ENCODE results near the gene DOCK7. TPM values are rescaled to one million over a fixed set of nuclear protein-coding genes. Genes with fewer than 3 reads are reported as not detected.
"Not testable (repeated sequence)": the region's sequence is repeated elsewhere in the genome, so short reads cannot be mapped to it uniquely, and the experiment has no call there.

DOCK7 gene
- polyA plus RNA-seq, 5 donors = 35.7 to 51.7 (median 47.1) TPM

DNA sequence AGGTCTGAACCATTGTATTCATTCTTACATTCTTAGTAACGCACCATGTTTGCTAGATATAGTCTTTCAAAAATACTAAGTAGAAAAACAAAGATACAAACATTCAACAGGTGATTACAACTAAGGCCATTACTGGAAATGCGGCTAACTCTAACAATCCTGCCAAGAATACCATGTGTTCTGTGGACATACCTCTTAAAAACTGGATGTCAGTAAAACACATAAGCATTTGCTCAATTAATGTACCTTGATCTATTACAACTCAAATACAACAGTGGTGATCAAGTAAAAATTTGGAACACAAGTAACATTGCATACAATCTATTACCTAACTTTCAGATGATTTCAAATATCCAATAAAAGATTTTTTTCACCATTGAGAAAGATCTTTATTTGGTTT lies 75.4 kb downstream of the DOCK7 start:
- no peak for DNase-seq

DNA sequence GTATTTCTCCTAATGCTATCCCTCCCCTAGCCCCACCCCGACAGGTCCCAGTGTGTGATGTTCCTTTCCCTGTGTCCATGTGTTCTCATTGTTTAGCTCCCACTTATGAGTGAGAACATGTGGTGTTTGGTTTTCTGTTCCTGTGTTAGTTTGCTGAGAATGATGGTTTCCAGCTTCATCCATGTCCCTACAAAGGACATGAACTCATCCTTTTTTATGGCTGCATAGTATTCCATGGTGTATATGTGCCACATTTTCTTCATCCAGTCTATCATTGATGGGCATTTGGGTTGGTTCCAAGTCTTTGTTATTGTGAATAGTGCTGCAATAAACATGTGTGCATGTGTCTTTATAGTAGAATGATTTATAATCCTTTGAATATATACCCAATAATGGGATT lies 77.6 kb downstream of the DOCK7 start:
- not testable (repeated sequence) for DNase-seq

DNA sequence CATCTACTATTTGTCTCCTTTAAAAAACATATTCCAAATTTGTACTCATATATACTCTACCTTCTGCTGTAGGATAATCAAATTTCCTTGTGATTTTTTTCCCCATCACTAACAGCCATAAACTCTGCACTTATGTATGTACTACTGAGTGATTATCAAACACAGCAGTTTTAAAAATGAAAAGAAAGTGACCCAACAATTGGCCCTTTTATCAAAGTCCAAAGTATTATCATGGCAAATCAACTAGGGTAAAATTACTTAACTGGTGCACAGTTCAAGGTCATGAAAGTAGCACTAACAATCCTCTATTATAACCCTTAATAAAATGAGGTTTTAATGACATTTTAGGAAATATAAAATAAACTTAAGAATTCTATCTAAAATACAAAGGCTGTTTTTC lies 79.3 kb downstream of the DOCK7 start:
- DNase-seq = no peak

DNA sequence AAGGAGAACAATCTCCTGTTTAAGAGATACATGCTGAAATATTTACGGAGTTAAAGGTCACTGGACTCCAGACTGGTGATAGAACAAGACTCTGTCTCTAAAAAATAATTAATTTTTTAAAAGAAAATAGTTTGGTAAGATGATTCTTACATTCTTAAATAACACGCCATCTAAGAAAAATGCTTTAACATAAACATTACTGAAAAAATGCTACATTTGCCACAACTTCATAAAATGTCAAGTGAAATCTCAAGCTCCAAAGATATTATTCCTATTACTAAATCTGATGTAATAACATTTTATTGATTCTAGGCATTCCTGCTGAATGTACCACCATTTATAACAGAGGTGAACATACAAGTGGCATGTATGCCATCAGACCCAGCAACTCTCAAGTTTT lies 86.7 kb downstream of the DOCK7 start:
- DNase-seq = no peak

DNA sequence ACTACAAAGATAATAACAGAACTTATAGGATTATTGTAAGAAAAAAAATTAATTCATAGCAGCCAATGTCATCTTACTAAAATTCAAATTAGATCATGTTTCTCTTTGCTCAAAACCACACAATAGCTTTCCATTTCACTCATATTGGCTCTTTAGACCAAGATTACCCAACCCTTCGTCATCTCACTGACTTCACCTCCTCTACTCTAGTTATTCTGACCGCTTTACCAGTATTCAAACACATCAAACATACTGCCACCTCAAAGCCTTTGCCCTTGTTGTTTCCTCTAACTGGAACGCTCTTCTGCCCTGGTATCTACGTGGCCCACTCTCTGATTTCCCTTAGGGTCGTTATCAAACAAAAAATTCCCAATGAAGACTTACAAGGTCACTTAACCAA lies 89.1 kb downstream of the DOCK7 start:
- DNase-seq = no peak

DNA sequence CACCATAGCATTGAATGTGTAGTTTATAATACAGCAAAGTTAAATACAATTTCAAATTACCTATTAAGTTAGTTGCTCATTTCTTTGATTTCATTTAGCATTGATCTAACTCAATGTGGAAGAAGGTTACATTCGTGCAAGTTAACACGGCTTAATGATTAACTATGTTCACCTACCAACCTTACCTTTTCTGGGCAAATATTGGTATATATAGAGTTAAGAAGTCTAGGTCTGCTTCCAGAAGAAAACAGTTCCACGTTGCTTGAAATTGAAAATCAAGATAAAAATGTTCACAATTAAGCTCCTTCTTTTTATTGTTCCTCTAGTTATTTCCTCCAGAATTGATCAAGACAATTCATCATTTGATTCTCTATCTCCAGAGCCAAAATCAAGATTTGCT lies 90.9 kb downstream of the DOCK7 start, which contains the start of gene ANGPTL3:
ANGPTL3 (plus strand) TSS at position 240 of the 400 bp plus-strand sequence; CDS start at position 287, 47 bp downstream.
- no peak for DNase-seq

DNA sequence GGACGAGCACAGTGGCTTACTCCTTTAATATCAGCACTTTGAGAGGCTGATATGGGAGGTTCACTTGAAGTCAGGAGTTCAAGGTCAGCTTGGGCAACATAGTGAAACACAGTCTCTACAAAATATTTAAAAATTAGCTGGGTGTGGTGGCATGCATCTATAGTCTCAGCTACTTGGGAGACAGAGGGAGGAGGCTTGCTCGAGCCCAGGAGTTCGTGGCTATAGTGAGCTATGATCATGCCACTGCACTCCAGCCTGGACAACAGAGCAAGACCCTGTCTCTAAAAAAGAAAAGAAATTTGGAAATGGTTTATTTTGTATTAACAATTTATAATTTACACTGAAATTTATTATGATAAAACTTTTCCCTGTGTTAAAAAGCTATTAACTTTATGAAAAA lies 92.5 kb downstream of the DOCK7 start:
- DNase-seq = no peak

DNA sequence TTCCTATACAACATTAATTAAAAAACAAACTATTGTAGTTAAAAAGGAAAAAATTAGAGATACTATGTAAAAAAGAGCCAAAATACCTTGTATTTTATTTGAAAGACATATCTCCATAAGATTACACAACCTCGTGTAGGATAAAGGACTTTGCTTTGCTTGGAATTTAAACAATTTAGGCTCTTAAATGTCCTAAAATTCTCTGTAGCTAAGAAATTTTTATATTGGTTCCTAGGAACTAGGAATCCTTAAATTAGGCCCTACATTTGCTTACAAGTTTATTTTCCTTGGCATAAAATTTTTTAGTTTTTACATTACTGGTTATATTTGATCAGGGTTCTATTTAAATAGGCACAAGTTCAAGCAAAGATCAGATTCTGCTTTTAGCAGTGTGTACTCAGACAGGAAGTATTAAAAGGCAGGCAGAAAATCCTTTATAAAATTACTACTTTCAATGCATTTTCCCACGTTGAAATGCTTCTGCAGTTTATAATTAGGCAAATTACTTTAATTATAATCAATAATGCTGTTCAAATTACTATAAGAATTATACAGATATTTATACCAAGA lies 94.3 kb downstream of the DOCK7 start:
- DNase-seq = no peak

DNA sequence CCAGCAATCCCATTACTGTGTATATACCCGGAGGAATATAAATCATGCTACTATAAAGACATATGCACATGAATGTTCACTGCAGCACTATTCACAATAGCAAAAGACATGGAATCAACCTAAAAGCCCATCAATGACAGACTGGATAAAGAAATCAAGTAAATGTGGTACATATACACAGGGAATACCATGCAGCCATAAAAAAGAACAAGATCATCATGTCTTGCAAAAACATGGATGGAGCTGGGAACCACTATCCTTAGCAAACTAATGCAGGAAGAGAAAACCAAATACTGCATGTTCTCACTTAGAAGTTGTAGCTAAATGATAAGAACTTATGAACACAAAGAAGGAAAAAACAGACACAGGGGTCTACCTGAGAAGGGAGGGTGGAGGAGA lies 97.2 kb downstream of the DOCK7 start:
- no peak for DNase-seq

DNA sequence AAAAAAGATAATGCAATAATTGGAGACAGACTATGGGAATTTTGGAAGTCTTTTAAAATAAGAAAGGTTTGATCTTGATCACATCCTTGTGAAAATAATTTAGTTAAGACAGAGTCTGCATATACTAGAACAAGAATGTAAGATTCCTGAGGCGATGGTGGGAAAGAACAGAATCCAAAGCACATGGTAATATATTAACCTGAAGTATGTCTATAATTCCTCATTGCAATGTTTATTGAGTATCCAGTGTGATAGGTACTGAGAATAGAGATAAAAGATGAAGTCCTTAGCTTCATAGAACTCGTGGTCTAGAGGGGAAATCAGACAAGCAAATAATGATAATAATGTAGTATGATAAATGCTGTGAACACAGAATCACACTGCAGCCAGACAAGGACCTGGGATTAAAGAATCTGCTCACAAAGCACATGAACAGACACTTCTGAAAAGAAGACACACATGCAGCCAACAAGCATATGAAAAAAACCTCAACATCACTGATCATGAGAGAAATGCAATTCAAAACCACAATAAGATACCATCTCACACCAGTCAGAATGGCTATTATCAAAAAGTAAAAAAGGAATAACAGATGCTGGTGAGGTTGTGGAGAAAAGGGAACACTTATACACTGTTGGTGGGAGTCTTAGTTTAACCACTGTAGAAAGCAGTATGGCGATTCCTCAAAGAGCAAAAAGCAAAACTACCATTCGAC lies 97.8 kb downstream of the DOCK7 start:
- no peak for DNase-seq

DNA sequence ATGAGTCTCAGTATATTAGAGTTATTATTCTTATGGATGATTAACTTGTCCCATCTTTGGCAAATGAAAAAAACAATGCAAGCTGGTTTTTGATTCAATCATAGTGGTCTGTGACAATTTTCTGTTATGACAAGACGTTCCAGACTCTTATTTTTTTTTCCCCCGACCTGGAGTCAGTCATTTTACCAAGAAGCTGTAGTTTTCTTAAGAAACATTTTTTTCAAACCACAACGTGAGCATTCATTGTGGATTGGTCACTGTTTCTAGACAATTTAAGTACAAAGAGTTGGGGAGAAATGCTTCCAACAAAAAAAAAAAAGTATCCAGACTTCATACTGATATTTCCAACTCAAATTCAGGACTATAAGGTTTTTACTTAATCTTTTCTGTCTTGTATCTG lies 98.9 kb downstream of the DOCK7 start:
- DNase-seq = no peak

DNA sequence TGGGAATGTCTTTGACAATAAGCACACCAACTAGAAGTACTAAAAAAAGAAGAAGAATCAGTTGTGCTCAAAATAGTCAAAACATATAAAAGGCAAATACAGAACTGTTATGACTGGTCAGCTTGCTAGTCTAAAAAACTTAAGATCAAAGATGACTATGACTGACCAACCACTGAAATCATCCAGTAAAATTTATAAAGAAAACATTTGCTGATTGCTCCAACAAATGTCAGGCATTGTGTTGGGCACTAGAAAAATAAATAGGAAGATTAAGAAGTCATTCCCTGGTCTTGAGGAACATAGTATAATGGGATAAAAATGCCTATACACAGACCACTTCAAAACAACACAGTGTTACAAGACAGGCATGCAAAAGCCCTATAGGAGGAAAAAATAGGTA lies 100.2 kb downstream of the DOCK7 start:
- DNase-seq = no peak

DNA sequence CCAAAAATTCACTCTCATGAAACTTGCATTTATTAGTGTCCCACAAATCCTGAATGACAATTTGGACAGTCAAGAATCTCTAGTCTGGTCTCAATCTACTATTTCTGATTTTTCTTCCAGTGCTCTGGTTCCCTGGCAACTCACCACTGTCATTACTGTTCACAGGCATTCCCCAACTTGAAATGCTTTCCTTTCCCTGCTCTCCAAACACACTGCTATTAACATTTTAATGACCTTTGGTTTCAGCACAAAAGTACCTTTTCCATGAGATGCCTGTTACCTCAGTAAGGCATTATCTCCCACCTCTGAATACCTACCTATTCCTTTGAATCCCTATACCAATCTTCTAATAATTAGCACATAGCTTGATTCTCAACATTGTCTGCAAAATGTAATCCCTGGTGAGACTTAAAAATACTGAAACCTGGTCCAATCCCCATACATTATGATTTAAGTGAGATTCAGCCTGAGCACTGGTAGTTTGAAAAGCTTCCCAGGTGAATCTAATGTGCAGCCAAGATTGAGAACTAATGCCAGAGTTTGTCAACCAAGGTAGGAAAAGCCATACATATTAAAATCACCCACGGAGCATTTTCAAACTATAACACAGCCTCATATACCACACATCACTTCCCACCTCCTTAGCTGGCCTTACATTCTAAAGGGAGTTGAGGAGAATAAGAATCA lies 102.6 kb downstream of the DOCK7 start:
- no peak for DNase-seq

DNA sequence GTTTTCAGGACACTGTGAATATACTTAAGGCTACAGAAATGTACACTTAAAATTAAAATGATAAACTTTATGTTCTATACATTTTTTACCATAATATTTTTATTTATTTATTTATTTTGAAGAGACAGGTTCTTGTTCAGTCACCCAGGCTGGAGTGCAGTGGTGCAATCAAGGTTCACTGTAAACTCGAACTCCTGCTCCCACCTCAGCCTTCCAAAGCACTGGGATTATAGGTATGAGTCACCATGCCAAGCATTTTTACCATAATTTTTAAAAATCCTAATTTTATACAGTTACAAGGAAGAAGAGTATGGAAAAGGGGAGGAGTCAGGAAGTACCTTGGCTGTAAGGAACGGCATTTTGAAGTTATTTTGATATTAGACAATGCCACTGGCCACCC lies 114.5 kb downstream of the DOCK7 start:
- DNase-seq = no peak

DNA sequence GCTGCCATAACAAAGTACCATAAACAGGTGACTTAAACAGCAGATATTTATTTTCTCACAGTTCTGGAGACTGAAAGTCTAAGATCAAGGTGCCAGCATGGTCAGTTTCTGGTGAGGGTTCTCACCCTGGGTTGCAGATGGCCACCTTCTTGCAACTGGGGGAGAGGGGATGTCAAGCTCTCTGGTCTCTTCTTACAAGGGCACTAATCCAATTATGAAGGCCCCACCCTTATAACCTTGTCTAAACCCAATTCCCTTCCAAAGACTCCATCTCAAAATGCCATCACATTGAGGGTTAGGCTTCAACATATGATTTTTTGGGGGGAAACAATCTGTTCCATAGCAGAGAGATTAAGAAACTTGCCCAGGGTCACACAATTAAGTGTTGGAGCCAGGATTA lies 115.7 kb downstream of the DOCK7 start:
- DNase-seq = no peak

DNA sequence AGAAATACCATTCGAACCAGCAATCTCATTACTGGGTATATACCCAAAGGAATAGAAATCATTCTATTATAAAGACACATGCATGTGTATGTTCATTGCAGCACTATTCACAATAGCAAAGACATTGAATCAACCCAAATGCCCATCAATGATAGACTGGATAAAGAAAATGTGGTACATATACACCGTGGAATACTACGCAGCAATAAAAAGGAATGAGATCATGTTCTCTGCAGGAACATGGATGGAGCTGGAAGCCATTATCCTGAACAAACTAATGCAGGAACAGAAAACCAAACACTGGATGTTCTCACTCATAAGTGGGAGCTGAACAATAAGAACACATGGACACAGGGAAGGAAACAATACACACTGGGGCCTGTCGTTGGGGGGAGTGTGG lies 116.7 kb downstream of the DOCK7 start:
- not testable (repeated sequence) for DNase-seq

DNA sequence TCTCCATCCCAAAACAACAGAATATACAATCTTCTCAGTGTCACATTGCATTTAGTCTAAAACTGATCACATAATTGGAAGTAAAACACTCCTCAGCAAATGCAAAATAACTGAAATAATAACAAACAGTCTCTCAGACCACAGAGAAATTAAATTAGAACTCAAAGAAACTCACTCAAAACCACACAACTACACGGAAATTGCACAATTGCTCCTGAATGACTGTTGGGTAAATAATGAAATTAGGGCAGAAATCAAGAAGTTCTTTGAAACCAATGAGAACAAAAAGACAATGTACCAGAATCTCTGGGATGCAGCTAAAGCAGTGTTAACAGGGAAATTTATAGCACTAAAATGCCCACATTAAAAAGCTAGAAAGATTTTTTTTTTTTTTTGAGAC lies 120.3 kb downstream of the DOCK7 start:
- DNase-seq = not testable (repeated sequence)

DNA sequence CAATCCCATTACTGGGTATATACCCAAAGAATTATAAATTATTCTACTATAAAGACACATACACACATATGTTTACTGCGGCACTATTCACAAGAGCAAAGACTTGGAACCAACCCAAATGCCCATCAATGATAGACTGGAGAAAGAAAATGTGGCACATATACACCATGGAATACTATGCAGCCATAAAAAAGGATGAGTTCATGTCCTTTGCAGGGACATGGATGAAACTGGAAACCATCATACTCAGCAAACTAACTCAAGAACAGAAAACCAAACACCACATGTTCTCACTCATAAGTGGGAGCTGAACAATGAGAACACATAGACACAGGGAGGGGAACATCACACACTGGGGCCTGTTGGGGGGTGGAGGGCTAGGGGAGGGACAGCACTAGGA lies 121.0 kb downstream of the DOCK7 start:
- DNase-seq = not testable (repeated sequence)

DNA sequence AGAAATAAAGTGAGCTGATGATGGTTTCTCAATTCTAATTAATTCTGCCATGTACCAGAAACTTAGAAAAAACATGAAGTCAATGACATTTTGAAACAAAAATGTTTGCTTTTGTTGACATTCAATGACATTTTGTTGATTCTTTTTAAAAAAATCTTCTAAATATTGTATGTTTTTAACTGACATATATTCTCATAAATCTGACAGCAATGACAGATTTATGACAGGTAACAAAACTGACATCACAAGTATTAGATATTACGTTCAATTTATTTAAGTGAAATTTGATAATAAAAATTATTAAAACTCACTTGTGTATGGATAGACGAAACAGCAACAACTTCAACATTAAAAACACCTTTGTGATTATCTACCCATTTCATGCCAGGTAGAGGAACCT lies 126.9 kb downstream of the DOCK7 start:
- DNase-seq = no peak

DNA sequence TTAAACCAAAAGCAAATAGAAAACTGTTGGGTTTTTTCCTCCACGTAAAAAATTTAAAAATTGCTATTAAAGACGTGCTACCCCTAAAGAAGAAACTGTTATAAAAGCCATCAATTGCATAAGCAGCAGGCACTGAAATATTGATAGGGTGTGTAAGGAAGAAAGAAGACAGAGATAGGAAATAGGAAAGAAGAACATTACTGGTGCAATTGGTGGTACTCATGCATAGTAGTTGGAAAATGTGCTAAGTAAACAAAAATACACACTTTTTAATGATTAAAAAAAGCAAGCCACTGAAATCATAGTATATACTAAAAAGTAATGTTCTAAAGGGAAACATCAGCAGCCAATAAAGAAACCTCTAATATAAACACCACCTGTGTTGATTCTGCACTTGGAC lies 143.6 kb downstream of the DOCK7 start:
- DNase-seq = no peak

DNA sequence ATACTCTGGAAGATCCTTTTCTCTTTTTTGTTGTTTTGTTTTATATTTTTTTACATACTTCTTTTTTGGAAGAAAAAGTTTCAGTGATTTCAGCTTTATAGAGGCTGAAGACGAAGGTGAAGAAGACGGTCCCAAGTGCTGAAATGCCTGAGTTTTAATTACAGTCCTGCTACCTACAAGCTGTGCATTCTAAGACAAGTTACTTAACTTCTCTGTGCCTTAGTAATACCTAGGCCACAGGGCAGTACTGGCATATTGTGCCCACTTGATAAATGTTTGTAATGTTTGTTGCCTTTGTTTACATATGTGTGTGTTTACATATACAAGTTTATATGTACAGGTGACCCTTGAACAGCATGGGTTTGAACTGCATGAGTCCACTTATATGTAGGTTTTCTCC lies 147.1 kb downstream of the DOCK7 start:
- DNase-seq = no peak

DNA sequence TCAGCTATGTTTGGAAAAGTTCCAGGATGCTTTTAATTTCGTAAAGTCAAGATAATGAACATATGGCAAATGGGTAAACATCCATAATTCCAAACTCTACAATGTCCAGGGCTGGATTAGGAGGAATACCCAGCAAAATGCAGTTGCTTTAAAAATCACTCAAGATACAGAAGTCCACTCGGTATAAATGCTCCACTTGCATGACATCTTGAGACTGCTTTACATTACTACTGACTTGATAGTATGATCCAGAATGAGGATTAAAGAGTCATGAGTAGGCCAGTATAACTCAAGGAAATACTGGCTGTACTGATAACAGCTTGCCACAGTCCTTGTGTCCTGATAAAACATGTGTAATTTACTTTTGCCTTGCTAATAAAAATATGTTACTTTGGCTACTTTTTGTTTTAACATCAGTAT lies 149.1 kb downstream of the DOCK7 start:
- no peak for DNase-seq

DNA sequence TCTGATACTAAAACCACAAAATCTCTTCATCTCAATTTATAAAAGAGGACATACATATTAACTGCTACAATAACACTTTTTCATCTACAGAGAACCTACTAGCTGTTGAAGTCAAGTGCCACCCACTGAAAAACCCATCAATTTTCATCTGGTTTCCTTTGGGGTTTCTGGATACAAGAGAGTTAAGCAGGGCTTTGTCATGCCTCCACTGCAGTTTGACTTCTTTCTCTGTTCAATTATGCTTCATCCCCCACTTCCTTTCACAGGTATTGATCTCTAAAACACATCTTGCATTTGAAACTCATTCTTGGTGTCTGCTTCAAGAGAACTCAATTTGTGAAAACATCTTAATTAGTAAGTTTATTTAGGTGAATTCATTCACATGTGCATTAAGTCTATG lies 151.3 kb downstream of the DOCK7 start:
- DNase-seq = no peak

Measured in right lung (tissue), 5 donors.